DND-41 (cell line): ENCODE results near the gene DTYMK.

Experiments
- EZH2 ChIP-seq: IDR thresholded peaks from 3 replicates; pipeline ENCODE4 v1.6.1; 2012; ENCODE audit warnings: borderline replicate concordance, low read depth, mild to moderate bottlenecking, moderate library complexity, low read length, inconsistent platforms; ENCODE audit not compliant: severe bottlenecking
- TF ChIP-seq, protein P1 (sequence below): IDR thresholded peaks from 2 replicates; pipeline ENCODE4 v1.5.1; 2012; ENCODE audit warnings: borderline replicate concordance, low read length, moderate library complexity, mild to moderate bottlenecking; ENCODE audit not compliant: poor library complexity, severe bottlenecking; ENCODE audit errors: extremely low read depth

DNA sequence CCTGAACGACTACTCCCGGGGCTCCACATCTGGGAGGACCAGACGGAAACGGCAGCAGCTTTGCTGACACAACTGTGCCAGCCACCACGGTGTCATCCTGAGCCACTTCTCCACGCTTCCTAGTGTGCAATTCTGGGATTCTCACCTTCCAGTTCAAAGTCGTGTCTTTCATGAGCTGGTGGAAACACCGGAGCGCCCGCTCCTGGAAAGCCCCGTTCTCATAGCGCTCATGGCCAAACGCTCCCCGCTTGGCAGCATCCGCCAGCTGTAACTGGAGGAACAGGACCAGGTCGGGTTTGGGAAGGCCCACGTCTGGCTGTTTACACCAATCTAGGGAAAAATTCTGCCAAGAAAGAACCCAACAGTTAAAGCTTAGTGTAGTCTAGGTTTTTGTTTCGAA lies 8.3 kb downstream of the DTYMK start:
- TF ChIP-seq, protein P1, sequence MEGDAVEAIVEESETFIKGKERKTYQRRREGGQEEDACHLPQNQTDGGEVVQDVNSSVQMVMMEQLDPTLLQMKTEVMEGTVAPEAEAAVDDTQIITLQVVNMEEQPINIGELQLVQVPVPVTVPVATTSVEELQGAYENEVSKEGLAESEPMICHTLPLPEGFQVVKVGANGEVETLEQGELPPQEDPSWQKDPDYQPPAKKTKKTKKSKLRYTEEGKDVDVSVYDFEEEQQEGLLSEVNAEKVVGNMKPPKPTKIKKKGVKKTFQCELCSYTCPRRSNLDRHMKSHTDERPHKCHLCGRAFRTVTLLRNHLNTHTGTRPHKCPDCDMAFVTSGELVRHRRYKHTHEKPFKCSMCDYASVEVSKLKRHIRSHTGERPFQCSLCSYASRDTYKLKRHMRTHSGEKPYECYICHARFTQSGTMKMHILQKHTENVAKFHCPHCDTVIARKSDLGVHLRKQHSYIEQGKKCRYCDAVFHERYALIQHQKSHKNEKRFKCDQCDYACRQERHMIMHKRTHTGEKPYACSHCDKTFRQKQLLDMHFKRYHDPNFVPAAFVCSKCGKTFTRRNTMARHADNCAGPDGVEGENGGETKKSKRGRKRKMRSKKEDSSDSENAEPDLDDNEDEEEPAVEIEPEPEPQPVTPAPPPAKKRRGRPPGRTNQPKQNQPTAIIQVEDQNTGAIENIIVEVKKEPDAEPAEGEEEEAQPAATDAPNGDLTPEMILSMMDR, result no peak
- no peak for TF ChIP-seq EZH2
